Measurements from ENCODE around the gene B4GALT2. TPM values are rescaled to one million over a fixed set of nuclear protein-coding genes. Genes with fewer than 3 reads are reported as not detected.

The B4GALT2 gene
- total RNA-seq, 1 donor from 2014 or later: 56.6 TPM

DNA sequence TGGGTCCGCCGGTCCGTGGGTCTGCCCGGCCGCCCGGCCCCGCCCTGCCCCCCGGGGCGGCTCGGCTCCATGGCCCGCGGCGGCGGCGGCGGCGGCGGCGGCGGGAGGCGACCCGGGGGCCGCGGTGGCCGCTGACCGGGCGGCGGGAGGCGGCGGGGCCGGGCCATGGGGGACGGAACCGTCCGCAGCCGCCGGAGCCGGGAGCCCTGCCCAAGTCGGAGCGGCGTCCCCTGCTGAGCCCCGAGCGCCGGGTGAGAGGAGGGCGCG, 184 bp downstream of the B4GALT2 start:
- H3K27me3 ChIP-seq (ENCODE audit: insufficient read depth, low read length): no peaks in the 10 kb centered on the region
- peaks cover 44% of the 10 kb centered on the region for H3K4me1 ChIP-seq (ENCODE audit: insufficient read depth, low read length)
- peaks cover 22% of the 10 kb centered on the region for H3K36me3 Mint-ChIP-seq (ENCODE audit: low read depth, unreplicated experiment)
- H3K79me2 ChIP-seq (ENCODE audit: insufficient read depth, low read length): peaks cover 80% of the 10 kb centered on the region
- FAIRE-seq (no peak), DNase-seq (ENCODE audit: low read depth) (no peak)
- peaks cover 41% of the 10 kb centered on the region for H3K4me1 Mint-ChIP-seq (ENCODE audit: low read depth, unreplicated experiment)
- peak overlapping the region; percentile 71 for H3K4me3 ChIP-seq (ENCODE audit: insufficient read depth, low read depth, low read length)
- peak overlapping the region; percentile 86 for H3K9ac ChIP-seq (ENCODE audit: low read length)
- no peaks in the 10 kb centered on the region for H3K9me3 ChIP-seq (ENCODE audit: insufficient read depth, low read depth, low read length)
- no peak overlapping the region for H2AFZ ChIP-seq (ENCODE audit: low read depth, low read length)
- peaks cover 72% of the 10 kb centered on the region for H4K20me1 ChIP-seq (ENCODE audit: insufficient read depth, low read length)
- no peak overlapping the region for H3K4me3 Mint-ChIP-seq (ENCODE audit: unreplicated experiment)
- H3K27me3 Mint-ChIP-seq (ENCODE audit: low read depth, unreplicated experiment): no peaks in the 10 kb centered on the region
- peak overlapping the region; percentile 97 for H3K4me2 ChIP-seq (ENCODE audit: low read length)
- TF ChIP-seq, protein P1, sequence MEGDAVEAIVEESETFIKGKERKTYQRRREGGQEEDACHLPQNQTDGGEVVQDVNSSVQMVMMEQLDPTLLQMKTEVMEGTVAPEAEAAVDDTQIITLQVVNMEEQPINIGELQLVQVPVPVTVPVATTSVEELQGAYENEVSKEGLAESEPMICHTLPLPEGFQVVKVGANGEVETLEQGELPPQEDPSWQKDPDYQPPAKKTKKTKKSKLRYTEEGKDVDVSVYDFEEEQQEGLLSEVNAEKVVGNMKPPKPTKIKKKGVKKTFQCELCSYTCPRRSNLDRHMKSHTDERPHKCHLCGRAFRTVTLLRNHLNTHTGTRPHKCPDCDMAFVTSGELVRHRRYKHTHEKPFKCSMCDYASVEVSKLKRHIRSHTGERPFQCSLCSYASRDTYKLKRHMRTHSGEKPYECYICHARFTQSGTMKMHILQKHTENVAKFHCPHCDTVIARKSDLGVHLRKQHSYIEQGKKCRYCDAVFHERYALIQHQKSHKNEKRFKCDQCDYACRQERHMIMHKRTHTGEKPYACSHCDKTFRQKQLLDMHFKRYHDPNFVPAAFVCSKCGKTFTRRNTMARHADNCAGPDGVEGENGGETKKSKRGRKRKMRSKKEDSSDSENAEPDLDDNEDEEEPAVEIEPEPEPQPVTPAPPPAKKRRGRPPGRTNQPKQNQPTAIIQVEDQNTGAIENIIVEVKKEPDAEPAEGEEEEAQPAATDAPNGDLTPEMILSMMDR (IDR thresholded peaks at IDR 0.05; ENCODE audit: insufficient read depth, low read depth, low read length): no peak
- no peak for TF ChIP-seq EZH2 (IDR thresholded peaks at IDR 0.05; ENCODE audit: insufficient read depth, low read length)
- H3K36me3 ChIP-seq (ENCODE audit: insufficient read depth, low read length): peaks cover 21% of the 10 kb centered on the region
- no peaks in the 10 kb centered on the region for H3K9me3 Mint-ChIP-seq (ENCODE audit: unreplicated experiment)
- H3K27ac Mint-ChIP-seq (ENCODE audit: unreplicated experiment): no peak overlapping the region
- peak overlapping the region; percentile 48 for H3K27ac ChIP-seq (ENCODE audit: low read depth, low read length)

DNA sequence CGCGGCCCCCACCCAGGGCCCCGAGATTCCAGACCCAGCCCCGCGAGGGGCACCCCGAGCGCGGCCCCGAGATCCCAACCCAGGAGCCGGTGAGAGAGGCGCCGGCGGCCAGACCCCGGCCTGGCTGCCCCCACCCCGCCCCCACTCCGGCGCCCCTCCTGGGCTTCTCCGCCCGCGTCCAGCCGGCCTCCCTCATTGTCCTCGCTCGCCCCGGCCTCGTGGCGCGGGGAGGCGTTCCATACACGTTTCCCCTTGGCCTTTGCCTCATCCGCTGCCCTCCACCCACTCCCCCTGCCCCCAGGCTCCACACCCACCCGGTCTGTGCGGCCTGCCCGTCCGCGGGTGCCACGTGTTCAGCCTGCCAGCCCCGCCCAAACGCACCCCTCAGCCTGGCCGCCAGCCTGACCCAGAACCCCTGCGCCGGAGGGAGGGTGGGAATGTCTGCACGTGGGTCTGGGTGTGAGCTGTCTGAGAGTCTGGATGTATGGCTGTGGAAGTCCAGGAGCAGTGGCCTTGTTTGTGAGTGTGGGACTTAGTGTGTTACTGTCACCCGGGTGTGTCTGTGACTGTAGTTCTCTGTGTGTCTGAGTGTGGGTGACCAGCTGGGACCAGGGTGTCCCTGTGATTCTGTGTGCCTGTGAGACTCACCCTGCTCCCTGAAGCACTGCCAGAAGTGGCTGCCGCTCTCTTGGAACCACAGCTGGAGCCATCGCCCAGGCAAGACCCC, 681 bp downstream of the B4GALT2 start:
- H3K9me3 Mint-ChIP-seq (ENCODE audit: unreplicated experiment): no peaks in the 10 kb centered on the region
- no peaks in the 10 kb centered on the region for H3K27me3 Mint-ChIP-seq (ENCODE audit: low read depth, unreplicated experiment)
- Histone ChIP-seq H3K4me2 (ENCODE audit: low read length) (peak overlapping the region; percentile 97), H3K9me3 (ENCODE audit: insufficient read depth, low read depth, low read length) (no peaks in the 10 kb centered on the region), H3K4me3 (ENCODE audit: insufficient read depth, low read depth, low read length) (peak overlapping the region; percentile 71), H2AFZ (ENCODE audit: low read depth, low read length) (peak overlapping the region; percentile 46), H3K79me2 (ENCODE audit: insufficient read depth, low read length) (peaks cover 80% of the 10 kb centered on the region), H4K20me1 (ENCODE audit: insufficient read depth, low read length) (peaks cover 77% of the 10 kb centered on the region), H3K36me3 (ENCODE audit: insufficient read depth, low read length) (peaks cover 21% of the 10 kb centered on the region), H3K27me3 (ENCODE audit: insufficient read depth, low read length) (no peaks in the 10 kb centered on the region), H3K27ac (ENCODE audit: low read depth, low read length) (peak overlapping the region; percentile 48), H3K4me1 (ENCODE audit: insufficient read depth, low read length) (peaks cover 41% of the 10 kb centered on the region), H3K9ac (ENCODE audit: low read length) (peak overlapping the region; percentile 86)
- peak overlapping the region; percentile 91 for H3K4me3 Mint-ChIP-seq (ENCODE audit: unreplicated experiment)
- DNase-seq (ENCODE audit: low read depth) (peak; percentile 41), FAIRE-seq (no peak)
- peaks cover 41% of the 10 kb centered on the region for H3K4me1 Mint-ChIP-seq (ENCODE audit: low read depth, unreplicated experiment)
- no peak for TF ChIP-seq EZH2 (IDR thresholded peaks at IDR 0.05; ENCODE audit: insufficient read depth, low read length)
- TF ChIP-seq, protein P1 (IDR thresholded peaks at IDR 0.05; ENCODE audit: insufficient read depth, low read depth, low read length): no peak
- peaks cover 26% of the 10 kb centered on the region for H3K36me3 Mint-ChIP-seq (ENCODE audit: low read depth, unreplicated experiment)
- peak overlapping the region; percentile 43 for H3K27ac Mint-ChIP-seq (ENCODE audit: unreplicated experiment)
